DMS114 treated with DMSO at 0.1 percent for 48 hours (cell line): Measurements from ENCODE around the gene LRRC32.

ENCODE experiments used
- DNase-seq: peaks from one replicate; lab custom pipeline; 2025; ENCODE audit not compliant: unreplicated experiment; lab: John Stamatoyannopoulos, UW

LRRC32 gene

DNA sequence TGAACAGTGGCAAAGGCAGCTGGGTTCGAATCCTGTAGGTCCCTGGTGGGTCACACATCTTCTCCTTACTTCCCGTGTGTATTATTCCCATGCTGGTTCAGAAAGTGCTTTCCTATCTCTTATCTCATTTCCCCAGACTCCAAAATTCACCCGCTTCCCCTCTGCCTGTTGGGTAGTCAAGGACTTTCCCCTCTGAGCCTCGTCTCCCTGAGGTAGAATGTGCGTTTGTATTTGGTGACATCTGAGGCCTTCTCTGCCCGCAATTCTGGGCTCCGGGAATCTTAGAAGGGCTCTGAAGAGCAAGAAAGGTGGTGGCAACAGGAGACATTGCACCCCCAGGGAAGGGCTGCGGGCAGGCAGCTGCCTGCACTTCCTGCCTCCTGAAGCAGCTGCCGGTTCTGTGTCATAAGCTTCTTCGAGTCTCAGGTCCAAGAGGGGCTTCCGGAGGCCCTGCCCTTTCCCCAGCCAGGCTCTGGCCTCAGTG lies 5.9 kb downstream of the LRRC32 start:
- DNase-seq, result no peak

DNA sequence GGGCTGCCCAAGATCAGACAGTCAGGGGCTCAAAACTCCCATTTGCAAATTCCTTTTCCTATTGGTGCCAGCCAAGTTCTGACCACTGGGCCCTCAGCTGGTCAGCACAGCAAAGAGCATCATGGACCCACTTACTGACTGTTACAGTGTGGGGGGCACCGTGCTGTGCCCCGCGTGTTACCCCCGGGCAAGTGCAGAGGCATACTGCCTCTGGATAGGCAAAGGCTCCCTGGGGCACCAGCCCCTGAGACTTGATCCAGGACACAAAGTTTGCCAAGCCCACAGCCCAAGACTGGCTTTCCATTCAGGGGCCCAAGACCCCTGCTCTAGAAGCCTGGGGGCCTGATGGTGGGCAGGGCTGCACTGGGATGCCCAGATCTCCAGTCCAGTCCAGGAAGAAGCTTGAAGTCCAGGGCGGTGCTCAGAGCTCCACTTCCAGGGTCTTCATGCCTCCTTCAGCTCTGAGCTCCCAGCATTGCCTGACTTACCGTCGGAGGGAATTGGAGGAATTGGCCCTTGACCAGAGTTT lies 6.6 kb downstream of the LRRC32 start:
- no peak for DNase-seq

DNA sequence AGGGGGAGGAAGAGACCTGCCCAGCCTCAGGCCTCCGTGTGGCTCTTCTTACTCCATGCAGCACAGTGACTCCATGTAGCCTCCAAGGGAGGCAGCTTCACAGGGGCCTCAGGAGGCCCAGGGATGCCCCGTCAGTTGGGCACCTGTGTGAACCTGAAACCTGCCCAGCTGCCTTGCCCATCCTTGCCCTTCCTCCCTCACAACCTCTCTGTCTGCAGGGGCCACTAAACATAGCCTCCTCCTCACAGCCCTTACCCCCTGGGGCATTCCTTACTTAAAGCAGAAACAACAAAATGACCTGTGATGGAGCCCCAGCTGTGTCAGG lies 7.1 kb downstream of the LRRC32 start:
- DNase-seq, result no peak

DNA sequence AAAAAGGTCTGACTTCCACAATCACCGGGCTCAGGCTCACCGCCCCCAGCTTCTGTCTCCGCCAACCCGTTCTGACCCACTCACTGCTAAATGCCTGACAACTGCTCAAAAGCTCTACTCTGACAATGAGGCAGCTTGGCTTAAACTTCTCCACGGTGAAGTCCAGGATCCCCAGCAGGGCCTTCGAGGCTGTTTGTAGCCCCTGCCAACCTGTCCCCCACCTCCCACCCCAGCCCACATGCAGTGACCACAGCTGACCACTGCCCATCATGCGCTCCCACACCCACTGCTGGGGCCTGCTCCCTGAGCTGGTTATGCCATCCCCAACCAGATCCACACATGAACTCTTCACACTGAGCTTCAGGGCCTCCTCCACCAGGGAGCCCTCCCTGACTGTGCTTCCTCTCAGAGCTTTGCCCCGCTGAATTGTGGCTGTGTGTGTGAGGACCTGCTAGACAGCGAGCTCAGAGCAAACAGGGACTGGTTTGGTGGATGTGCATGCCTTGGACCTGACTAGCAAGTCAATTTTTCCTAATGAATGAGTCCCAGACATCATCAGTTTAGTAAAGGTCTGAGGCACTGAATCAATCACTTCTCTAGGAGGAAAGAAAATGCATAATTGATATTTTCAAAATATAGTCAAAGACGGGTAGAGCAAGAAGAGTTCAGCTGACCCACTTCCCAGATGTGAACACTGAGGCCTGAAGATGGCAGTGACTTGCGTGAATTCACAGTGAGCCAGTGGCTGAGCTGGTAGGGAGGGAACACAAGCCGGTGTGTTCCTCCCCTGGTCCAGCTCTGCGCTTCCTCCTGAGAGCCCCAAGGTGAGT lies 7.7 kb downstream of the LRRC32 start:
- no peak for DNase-seq

DNA sequence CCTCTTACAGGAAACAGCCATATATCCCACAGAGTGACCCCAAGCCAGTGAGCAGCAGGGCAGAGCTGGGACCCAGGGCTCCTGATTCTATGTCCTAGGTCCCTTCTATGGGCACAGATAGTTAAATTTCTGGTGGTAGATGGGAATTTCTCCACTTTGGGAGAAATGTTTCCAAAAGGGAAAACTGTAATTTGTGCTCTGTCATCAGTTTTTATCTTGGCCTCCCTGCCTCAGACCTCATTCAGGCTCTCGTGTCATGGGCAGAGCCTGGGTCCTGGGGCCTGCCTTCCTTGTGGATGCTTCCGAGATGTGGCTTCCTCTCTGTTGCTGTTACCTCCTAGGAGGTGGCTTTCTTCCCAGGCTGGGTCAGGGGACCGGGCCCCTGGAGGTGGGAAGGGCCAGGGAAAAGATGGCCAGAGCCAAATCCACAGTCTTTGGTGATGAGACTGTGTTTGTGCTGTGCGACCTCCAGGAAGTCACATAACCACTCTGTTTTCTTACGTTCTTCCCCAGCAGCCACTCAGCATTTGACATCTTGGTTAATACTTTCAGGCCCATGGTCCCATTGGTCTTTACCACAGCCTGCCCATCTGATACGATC lies 8.6 kb downstream of the LRRC32 start:
- DNase-seq, result no peak

DNA sequence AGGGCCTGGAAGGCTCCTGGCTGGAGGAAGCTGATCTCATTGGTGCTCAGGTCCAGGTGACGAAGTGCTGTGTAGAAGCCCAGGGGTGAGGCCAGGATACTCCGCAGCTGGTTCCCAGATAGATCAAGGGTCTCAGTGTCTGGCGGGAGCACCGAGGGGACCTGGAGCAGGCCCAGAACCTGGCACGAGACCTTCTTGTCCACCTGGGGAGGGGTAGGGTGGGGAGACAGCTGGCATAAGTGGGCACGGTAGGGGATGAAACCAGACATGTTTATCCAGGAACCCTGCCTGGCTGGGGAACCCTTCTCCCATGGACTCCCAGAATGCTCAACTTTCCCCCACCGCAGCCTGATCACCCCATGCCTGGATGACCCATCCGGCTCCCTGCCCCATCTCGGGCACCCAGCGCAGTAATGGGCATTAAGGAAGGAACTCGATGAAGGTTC lies 9.2 kb downstream of the LRRC32 start:
- no peak for DNase-seq

DNA sequence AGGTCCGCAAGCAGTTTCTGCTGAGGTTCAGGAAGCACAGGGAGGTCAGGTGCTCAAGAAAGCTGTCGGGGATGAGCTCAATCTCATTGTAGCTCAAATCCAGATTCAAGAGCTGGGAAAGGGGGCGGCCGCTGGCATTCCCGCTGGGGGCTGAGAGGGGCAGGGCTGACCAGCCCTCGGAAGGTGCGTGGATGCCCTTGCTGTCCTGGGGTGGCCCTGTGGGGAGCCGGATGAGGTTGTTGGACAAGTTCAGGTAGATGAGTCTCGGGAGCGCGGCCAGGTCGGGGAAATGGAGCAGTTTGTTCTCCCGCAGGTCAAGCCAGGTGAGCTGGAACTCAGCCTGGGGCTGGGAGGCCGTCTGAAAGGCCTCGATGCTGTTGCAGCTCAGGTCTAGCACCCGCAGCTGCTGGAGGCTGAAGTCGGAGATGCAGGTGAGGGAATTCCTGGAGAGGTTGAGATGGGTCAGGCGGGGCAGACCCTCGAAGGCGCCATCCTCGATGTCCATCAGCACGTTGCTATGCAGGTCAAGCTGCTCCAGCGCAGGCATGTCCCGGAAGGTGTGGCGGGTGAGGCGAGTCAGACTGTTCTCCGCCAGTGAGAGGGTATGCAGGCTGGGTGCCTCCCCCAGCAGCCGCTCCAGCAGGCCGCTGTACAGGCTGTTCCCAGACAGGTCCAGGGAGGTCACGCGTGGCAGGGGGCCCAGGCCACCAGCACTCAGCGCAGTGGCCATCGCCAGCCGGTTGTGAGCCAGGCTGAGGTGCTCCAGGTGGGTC lies 9.8 kb downstream of the LRRC32 start:
- DNase-seq, result no peak

DNA sequence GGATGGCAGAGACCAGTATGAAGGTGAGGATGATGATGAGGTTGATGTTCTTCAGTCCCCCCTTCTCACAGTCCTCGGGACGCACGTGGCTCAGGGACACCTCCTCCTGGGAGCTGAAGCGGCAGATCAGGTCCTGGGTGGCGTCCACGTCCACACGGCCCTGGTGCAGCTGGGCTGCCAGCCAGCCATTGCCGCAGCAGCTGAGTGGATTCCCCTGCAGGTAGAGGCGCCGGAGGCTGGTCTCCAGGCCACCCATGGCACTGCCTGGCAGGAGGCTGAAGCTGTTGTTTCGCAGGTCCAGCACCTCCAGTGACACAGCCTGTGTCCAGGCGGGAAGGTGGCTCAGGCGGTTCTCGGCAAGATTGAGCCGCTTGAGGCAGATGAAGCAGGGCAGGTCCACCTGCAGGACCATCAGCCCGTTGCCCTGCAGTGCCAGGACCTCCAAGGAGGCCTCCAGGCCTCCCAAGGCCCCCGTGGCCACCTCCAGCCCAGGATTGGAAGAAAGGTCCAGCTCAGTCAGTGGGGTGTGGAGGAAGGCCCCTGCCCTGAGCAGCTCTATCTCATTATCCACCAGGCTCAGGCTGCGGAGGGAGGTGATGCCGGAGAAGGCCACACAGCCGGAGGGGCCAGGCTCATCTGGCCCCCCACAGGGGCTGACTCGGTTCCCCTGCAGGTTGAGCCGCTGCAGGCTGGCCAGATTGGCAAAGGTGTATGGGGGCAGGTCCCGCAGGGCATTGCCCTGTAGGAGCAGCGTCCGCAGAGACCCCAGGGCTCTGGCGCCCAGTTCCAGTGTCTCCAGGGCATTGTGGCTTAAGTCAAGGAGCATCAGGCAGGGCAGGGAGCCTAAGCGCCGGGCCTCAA lies 10.6 kb downstream of the LRRC32 start:
- DNase-seq, result no peak

DNA sequence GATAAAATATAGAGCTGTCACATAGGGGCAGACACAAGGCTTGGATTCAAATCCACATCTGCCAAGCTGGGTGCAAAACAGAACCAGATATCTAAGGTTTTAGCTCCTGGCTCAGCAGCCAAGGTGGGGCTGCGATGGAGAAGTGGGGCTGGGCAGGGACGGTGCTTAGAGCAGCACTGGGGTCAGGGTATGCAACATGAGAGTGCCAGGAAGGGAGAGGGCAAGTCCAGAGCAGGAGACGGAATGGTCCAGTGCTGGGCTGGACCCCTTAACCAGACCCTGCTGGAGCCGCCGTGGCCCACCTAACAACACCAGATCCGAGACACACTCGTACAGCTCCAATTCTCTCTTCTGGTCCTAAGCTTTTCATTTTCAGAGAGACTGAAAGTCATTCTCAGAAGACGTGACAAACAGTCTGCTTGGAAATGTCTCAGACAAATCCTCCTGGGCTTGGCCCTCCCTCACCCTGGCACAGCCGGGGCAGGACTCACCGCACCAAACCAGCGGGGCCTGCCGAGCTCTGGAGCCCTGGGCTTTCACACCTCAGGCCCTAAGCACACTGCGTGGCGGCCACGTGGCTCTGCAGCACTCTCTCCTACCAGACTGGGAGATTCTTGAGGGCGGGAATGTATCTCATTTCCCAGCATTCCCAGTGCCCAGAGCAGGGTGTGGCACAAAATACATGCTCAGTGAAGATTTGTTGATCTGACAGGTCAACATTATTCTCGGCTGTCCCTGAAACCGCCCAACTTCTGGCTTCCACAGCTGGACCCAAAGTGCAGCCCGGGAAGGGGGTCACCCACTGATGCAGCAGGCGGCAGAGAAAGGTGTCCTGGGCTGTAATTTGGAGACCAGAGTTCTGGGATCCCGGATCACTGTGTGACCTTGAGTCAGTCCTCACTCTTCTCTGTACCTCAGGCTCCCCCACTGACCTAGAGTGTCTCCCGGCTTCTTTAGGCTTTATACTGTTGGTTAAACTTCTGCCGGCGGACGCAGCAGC lies 11.6 kb downstream of the LRRC32 start:
- DNase-seq, result no peak

DNA sequence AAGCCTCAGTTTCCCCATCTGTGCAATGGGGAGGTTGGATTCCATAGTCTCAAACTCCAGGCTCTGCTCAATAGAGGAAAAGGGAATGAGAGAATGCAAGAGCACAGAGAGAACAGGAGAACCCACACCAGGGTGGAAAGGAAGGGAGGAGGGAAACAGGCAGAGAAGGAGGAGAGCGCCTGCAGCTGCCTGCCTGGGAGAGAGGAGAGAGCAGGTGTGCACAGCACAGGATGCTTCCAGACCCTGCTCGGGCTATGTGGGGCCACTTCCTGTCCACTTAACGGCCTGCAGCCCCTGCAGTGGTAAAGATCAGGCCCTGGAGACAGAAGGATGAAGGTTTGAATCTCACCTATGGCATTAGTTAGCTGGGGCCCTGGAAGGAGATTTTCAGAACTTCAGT lies 12.3 kb downstream of the LRRC32 start:
- DNase-seq, result no peak

DNA sequence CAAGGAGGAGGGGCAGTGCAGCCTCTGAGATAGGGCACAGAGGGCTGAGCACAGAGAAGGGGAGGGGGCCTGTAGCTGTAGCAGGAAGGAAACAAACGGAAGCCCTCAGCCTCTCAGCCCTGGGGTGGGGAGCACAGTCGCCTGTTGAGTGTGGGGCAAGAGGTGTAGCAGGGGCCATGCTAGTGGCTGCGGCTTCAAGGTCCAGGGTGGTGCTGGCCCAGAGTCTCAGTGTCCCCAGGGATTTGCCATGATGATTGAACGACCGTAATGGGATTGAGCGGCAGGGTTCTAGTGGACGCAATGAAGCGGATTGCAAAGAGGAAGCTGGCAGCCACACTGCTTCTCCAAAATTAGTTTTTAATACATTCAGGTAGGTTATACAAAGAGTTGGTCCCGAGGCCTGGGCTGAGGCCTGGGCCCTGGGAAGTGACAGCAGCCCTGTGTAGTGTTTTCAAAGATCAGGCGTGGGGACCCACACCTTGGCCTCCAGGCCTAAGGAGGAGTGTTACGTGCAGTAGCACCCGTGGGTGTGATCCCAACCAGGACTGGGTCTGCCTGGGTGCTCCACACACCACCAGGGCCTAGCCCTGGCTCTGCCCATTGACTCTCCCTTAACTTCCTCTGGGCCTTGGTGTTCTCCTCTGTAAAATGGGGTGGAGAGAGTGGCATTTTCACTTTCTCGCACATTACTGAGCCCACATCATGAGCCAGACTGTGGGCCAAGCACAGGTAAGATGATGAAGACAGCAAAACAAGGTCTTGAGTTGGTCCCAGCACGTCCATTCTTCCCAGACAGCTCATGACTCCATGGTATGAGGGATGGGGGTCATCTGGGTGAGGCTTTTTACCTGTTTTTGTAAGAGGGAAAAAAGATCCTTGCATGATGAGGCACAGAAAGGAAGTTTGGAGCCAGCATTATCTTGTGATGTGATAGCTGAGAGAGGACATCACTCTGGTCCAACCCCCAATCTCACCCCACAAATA lies 13.1 kb downstream of the LRRC32 start:
- DNase-seq, result no peak

DNA sequence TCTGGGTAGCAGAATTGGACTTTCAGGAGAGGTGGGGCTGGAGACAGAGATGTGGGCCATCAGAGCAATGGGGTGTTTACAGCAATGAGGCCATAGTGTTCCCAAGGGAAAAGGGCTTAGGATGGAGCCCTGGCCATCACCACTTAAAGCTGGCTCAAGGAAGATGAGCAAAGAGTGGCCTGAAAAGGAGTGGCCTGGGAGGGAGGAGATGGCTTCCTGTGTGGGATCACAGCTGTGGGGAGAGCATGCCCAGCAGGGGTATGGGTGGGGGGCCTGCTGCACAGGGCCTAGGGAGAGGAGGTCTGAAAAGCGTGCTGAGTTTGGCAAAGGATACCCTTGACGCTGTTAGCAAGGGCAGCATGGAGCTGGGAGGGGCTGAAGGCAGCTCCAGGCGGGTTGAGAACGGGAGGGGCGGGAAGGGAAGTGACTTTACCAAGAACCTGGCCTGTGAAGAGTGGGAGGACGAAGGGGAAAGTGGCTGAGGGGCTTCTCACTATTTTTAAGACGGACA lies 13.9 kb downstream of the LRRC32 start:
- no peak for DNase-seq

DNA sequence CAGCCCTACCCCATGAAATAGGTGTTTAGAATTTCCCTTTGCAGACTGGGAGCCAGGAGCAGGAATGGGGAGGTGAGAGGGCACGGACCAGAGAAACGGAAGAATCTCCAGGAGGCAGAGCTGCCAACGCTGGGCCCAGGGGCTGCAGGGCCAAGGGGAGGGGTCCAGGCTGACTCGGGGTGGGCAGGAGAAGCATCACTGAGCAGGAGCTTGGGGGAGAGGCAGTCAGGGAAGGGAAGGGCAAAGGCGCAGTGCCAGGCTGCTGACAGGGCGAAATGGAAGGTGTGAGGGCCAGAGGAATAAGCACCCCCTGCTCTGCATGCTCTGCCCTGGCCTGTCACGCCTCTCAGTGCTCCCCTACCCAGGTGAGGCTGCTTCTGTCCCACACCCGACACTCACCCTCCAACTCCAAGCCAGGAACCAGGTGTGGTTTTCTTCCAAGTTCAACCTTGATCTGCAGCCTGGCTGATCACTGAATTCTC lies 14.5 kb downstream of the LRRC32 start:
- DNase-seq, result no peak

DNA sequence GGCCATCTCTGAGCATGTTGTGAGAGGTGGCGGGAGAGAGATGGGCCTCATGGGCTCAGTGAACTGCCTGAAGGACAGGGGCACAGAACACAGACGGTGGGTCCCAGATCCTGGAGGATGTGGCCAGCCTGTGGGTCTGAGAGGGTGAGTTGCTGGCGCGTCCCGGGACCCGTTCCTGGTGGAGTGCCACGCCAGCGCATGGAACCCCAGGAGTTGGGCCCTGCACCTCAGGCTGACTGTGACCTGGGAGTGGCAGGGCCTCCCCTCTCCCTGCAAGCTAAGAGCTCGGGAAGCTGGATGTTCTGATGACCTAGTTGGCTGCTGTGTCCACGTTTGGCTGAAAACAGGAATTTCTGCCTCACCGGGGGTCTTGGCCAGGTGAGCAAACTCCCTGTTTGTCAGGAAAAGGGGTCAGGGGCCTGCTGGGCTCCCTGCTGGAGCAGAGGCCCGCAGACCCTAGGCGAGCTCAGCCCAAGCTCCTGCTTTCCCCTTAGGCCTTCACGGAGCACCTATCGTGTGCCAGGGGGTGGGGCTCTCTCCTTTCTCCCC lies 15.0 kb downstream of the LRRC32 start:
- no peak for DNase-seq

DNA sequence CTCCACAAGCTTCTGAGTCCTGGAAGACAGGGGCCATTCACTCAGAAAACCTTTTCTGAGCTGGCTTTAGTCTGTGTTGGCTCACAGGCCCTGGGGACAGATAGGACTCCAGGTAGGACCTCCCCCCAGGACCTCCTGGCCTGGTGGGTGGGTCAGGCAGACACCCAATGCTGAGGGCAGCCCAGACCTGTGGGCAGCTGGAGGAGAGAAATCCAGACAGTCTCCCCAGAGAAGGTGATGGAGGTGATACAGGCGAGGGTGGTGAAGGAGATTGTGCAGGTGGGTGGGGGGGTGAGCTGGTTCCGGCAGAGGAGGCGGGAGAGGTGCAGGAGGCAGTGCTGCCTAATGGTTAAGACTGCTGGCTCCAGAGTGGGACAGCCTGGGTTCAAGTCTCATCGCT lies 15.6 kb downstream of the LRRC32 start:
- no peak for DNase-seq

DNA sequence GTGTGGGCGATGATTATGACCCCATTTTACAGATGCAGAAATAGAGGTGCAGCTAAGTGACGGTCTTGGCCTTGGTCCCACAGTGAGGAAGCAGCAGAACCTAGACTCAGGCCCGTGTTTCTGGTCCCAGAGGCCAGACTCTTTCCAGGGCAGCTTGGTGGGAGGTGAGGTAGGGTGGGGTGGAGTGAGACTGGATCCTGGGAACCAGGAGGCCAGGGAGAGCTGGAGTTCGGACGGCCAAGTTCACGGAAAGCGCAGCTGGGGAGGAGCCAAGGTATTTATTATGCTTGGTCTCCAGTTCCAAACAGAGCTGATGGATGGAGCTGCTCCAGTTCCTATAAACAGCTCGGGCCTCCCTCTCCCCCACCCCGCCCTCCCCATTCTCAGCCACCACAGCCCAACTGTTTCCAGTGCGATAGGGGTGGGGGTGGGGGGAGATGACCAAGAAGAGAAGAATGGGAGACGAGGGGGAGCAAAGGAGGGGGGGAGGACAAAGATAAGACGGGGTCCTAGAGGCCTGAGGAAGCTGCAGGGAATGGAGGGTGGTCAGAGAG lies 16.2 kb downstream of the LRRC32 start:
- DNase-seq, result no peak

DNA sequence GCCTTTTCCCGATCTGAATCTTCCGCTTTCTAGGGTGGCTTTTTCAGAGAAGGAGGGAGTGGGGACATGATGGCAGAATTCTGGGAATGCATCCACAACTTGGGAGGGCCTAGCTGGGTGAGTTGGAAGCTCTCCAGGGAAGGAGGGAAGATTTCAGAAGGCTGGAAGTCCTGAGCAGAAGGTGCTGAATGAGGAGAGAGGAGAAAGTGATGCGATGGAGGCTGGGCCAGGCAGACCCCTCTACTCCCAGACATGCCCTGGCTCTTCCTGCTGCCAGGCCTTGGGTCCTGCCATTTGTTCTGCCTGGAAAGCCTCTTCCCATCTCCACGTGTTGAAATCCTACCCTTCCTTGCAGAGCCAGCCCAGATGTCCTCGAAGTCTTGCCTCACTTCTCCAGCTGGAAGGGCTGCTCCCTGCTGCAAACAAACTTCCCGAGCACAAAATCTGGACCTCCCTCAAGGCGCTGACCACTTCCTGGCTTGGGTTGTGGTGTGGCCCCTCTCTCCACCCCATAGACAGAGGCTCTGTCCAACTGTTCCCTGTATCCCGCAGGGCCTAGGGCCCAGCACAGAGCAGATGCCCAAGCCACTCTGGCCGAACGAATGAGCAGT lies 16.8 kb downstream of the LRRC32 start:
- no peak for DNase-seq
